Osteocyte (in vitro differentiated cells): ENCODE data around the gene SPAG16. TPM values are rescaled to one million over a fixed set of nuclear protein-coding genes. Genes with fewer than 3 reads are reported as not detected.

Source experiments
- DNase-seq: peaks from one replicate; pipeline ENCODE4 v3.0.0; 2021; ENCODE audit warnings: mixed read lengths; ENCODE audit not compliant: unreplicated experiment; ENCODE audit errors: extremely low spot score
- H3K27ac Mint-ChIP-seq: one replicate; pipeline ENCODE4 v1.8.0; 2021; ENCODE audit warnings: mild to moderate bottlenecking, mixed read lengths; ENCODE audit not compliant: unreplicated experiment
- H3K27me3 Mint-ChIP-seq: one replicate; pipeline ENCODE4 v1.8.0; 2021; ENCODE audit warnings: mixed read lengths; ENCODE audit not compliant: unreplicated experiment
- H3K36me3 Mint-ChIP-seq: one replicate; pipeline ENCODE4 v1.8.0; 2021; ENCODE audit warnings: mixed read lengths; ENCODE audit not compliant: unreplicated experiment
- H3K4me1 Mint-ChIP-seq: one replicate; pipeline ENCODE4 v1.8.0; 2021; ENCODE audit warnings: mixed read lengths; ENCODE audit not compliant: unreplicated experiment
- H3K4me3 Mint-ChIP-seq: one replicate; pipeline ENCODE4 v1.8.0; 2021; ENCODE audit warnings: mild to moderate bottlenecking, moderate library complexity, mixed read lengths; ENCODE audit not compliant: unreplicated experiment
- H3K9me3 Mint-ChIP-seq: one replicate; pipeline ENCODE4 v1.8.0; 2021; ENCODE audit warnings: mixed read lengths; ENCODE audit not compliant: unreplicated experiment
- total RNA-seq: library from RNA; stranded (reverse); gene quantifications from 2 replicates; pipeline ENCODE4 v1.2.1, GENCODE V29; 2021
- TF ChIP-seq, protein P1 (sequence below): fragments of 200-600 bp; sonication (generic); IDR thresholded peaks from 2 replicates; pipeline ENCODE4 v1.5.0; 2021; ENCODE audit warnings: antibody characterized with exemption, mild to moderate bottlenecking, moderate library complexity

Gene SPAG16
- total RNA-seq, 1 donor from 2014 or later: 20.7 TPM

DNA sequence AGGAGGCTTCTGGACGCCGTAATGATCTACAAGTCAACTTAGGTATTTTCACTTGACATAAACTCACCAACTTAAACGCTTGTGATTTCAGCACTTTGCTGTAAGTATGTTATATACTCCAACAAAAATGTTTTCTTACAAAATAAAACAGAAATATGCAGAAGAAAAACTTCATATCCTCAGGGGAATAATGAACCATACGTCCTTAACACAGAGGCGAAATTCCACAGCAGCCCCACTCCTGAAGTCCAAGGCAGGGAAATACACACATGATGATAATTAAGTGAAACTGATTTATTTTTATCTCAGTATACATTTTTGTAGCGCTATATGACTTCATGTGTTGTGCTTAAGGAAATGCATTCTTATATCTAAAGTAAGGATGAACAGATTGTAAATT is 791.2 kb downstream of the SPAG16 start:
- Mint-ChIP-seq H3K9me3 (no peaks in the 10 kb centered on the region), H3K36me3 (no peaks in the 10 kb centered on the region), H3K27ac (peak overlapping the region; percentile 61), H3K27me3 (no peaks in the 10 kb centered on the region), H3K4me1 (peaks cover 28% of the 10 kb centered on the region), H3K4me3 (no peak overlapping the region)
- TF ChIP-seq, protein P1, sequence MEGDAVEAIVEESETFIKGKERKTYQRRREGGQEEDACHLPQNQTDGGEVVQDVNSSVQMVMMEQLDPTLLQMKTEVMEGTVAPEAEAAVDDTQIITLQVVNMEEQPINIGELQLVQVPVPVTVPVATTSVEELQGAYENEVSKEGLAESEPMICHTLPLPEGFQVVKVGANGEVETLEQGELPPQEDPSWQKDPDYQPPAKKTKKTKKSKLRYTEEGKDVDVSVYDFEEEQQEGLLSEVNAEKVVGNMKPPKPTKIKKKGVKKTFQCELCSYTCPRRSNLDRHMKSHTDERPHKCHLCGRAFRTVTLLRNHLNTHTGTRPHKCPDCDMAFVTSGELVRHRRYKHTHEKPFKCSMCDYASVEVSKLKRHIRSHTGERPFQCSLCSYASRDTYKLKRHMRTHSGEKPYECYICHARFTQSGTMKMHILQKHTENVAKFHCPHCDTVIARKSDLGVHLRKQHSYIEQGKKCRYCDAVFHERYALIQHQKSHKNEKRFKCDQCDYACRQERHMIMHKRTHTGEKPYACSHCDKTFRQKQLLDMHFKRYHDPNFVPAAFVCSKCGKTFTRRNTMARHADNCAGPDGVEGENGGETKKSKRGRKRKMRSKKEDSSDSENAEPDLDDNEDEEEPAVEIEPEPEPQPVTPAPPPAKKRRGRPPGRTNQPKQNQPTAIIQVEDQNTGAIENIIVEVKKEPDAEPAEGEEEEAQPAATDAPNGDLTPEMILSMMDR: no peak
- no peak for DNase-seq

DNA sequence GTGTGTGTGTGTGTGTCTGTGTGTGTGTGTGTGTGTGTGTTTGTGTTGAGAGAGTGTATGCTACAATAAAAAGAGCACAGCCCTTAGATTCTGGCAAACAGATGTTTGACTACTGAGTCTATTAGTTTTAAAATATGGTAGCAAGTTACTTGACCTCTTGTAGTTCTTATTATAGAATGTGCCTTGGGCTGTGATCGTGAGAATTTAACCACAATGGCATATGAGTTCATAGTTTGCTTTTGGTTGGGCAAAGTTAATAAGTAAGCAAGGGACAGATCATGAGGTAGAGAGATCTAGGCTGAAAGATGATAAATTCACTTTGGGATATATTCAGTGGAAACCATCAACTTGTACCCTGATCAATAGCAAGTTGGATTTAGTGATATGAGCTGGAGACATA is 792.3 kb downstream of the SPAG16 start:
- DNase-seq: no peak
- Mint-ChIP-seq H3K4me1 (peaks cover 28% of the 10 kb centered on the region), H3K4me3 (no peak overlapping the region), H3K27me3 (no peaks in the 10 kb centered on the region), H3K27ac (peak overlapping the region; percentile 21), H3K9me3 (no peaks in the 10 kb centered on the region), H3K36me3 (no peaks in the 10 kb centered on the region)
- TF ChIP-seq, protein P1: no peak

DNA sequence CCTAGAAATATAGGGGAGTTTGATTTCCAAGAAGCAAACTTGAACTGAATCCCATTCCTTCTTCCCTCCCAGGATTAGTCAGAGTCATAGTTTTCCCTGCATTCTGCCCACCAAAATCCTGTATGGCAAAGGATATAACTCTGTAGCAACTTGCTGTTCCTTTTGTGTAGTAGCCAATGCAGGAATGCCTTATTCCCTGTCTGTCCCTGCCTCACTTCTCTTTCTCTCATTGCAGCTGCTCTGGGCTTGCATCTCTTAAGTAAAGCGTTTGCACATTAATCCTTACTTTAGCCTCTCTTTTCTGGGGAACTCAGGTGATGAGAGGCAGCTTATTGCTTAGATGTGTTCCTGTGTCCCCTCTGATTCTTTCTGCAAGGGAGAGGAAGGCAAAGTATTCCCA is 793.5 kb downstream of the SPAG16 start:
- TF ChIP-seq, protein P1: no peak
- no peak overlapping the region for H3K27ac Mint-ChIP-seq
- H3K27me3 Mint-ChIP-seq: no peaks in the 10 kb centered on the region
- H3K4me3 Mint-ChIP-seq: no peak overlapping the region
- H3K4me1 Mint-ChIP-seq: peaks cover 28% of the 10 kb centered on the region
- no peak for DNase-seq
- H3K9me3 Mint-ChIP-seq: no peaks in the 10 kb centered on the region
- no peaks in the 10 kb centered on the region for H3K36me3 Mint-ChIP-seq

DNA sequence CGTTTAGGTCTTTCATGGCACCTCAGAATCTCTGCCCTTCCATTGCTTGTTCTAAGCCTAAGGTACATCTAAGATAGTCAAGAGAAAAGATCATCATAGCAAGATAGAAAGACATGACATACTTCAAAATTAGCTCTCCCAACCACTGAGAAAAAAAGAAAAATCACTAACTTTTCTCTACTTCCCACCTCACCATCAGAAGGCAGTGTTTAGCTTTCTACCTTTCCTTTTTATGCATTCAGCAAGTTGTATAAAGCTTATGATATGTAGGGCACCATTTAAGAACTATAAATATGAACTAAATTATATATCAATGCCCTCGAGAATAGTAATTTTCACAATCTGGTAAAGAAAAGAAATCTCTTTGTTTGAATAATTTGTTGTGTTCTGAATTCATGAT is 794.8 kb downstream of the SPAG16 start:
- no peak overlapping the region for H3K27ac Mint-ChIP-seq
- no peaks in the 10 kb centered on the region for H3K27me3 Mint-ChIP-seq
- TF ChIP-seq, protein P1: peak; percentile 41
- H3K36me3 Mint-ChIP-seq: no peaks in the 10 kb centered on the region
- peaks cover 28% of the 10 kb centered on the region for H3K4me1 Mint-ChIP-seq
- no peak for DNase-seq
- H3K4me3 Mint-ChIP-seq: no peak overlapping the region
- H3K9me3 Mint-ChIP-seq: no peaks in the 10 kb centered on the region

DNA sequence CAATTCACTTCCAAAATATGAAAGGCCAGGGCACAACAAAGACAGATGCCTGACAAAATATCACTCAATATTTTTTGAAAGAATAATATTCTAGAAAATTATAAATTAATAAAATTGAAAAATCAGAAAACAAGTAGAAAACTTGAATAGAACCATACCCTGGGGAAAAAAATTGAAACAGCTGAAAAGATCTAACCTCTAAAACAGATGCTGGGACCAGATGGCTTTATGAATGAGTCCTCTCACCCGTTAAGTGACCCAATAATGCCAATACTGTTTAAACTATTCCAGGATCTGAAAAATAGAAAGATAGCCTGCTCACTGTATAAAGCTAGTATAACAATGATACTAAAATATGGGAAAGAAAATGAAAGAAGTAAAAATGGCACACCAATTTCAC is 804.3 kb downstream of the SPAG16 start:
- no peak for DNase-seq
- Mint-ChIP-seq H3K27me3 (no peaks in the 10 kb centered on the region), H3K27ac (no peak overlapping the region), H3K36me3 (no peaks in the 10 kb centered on the region), H3K4me3 (no peak overlapping the region), H3K4me1 (peaks cover 4% of the 10 kb centered on the region), H3K9me3 (no peaks in the 10 kb centered on the region)
- TF ChIP-seq, protein P1: no peak
